ENCODE results near the gene THUMPD3. TPM values are rescaled to one million over a fixed set of nuclear protein-coding genes. Genes with fewer than 3 reads are reported as not detected.
A peak's percentile ranks its signal among the peaks of the same experiment; 100 is the strongest.

THUMPD3 gene
- total RNA-seq, 1 donor: 50.1 TPM

DNA sequence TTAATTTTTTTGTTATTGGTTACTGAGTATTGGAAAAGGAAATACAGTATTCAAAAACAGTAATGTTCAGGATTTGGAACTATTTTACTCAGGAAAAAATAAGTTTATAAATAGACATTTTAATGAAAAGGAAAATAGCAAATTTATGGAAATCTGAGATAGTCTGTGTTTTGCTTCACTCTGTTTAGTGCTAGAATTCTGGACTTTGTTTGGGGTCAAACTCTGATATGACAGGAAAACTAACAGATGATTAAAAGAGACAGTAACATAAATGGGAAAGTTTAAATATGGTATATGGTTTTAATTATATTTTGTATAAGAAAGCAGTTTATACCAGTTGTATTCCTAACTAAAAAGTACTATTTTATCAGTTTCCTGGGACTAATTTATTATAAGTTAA, 52.0 kb downstream of the THUMPD3 start:
- no peak overlapping the region for H3K4me3 ChIP-seq (ENCODE audit: low read depth, low read length)
- DNase-seq (ENCODE audit: low read depth): no peak
- TF ChIP-seq, protein P1, sequence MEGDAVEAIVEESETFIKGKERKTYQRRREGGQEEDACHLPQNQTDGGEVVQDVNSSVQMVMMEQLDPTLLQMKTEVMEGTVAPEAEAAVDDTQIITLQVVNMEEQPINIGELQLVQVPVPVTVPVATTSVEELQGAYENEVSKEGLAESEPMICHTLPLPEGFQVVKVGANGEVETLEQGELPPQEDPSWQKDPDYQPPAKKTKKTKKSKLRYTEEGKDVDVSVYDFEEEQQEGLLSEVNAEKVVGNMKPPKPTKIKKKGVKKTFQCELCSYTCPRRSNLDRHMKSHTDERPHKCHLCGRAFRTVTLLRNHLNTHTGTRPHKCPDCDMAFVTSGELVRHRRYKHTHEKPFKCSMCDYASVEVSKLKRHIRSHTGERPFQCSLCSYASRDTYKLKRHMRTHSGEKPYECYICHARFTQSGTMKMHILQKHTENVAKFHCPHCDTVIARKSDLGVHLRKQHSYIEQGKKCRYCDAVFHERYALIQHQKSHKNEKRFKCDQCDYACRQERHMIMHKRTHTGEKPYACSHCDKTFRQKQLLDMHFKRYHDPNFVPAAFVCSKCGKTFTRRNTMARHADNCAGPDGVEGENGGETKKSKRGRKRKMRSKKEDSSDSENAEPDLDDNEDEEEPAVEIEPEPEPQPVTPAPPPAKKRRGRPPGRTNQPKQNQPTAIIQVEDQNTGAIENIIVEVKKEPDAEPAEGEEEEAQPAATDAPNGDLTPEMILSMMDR (IDR thresholded peaks at IDR 0.05; ENCODE audit: insufficient read depth, low read depth, low read length): no peak

DNA sequence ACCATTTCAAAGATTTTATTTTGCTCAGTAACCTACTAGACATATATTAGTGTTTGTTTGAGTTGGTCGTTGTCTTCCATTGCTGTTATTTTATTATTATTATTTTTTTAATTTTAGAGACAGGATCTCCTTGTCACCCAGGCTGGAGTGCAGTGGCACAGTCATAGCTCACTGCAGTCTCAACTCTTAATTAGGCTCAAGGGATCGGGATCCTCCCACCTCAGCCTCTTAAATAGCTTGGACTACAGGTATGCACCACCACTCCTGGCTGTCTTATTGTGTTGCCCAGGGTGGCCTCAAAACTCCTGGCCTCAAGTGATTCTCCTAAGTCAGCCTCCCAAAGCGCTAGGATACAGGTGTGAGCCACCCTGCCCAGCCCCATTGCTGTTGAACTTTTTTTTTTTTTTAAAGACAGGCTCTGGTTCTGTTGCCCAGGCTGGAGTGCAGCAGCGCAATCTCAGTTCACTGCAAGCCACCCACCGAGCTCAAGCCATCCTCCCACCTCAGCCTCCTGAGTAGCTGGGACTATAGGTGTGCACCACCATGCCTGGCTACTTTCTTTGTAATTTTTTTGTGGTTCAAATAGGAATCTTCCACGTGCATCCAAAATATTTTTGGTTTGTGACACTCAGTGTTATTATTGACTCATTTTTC, 52.8 kb downstream of the THUMPD3 start:
- TF ChIP-seq, protein P1 (IDR thresholded peaks at IDR 0.05; ENCODE audit: insufficient read depth, low read depth, low read length): no peak
- DNase-seq (ENCODE audit: low read depth): no peak
- no peak overlapping the region for H3K4me3 ChIP-seq (ENCODE audit: low read depth, low read length)

DNA sequence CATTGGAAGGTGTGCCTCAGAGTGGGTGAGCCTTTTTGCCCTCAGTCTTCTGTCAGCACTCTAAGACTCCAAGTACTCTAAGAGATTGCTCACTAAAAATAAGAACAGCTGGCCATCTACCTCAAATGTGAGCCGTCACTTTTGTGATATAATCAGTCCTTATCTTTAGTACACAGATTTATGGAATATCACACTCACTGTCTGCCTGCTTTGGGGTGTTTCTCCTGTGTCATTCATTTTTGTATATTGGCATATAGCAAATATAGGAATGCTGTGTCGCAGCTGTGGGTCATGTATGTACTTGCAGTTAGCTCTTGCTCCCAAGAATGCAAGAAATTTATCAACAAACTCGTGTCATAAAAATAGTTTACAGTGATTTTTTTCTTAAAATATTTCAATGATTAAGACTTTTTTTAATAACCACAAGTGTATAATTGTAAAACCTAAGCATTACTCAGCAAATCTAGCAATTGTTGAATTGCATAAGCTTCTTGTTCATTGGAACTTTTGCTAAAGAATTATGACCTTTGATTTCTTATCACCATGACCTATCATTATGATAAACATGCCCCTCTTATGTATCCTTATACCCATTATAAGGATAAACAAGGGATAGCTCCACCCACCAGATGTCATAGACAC, 53.4 kb downstream of the THUMPD3 start:
- no peak overlapping the region for H3K4me3 ChIP-seq (ENCODE audit: low read depth, low read length)
- DNase-seq (ENCODE audit: low read depth): peak; percentile 66
- TF ChIP-seq, protein P1 (IDR thresholded peaks at IDR 0.05; ENCODE audit: insufficient read depth, low read depth, low read length): no peak

DNA sequence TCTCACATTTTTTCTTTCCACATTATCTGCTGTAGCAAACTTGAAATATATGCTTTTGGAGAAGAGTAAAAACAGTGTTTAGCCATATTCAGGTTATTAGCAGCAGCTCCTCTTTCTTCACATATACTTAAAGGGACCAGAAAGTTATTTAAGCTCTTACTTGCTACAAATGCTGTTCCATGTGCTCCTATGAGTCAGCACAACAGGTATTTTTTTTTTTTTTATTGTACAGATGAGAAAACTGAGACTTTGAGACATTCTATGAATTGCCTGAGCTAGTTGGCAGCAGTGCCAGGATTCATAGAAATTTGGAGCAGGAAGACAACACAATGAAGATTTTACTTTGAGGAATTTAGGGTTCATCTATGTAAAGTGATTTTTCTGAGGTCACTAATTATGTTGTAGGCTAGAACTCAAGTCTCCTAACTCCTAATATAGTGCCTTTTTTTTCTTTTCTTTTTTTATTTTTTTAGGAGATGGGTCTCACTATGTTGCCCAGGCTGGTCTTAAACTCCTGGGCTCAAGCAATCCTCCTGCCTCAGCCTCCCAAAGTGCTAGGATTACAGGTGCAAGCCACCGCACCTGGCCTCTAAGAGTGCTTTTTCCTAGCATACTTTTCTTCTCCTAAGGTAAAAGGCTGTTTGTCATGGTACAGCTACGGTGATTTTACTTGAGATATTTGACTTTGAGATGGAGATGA, 58.1 kb downstream of the THUMPD3 start:
- DNase-seq (ENCODE audit: low read depth): peak; percentile 30
- TF ChIP-seq, protein P1 (IDR thresholded peaks at IDR 0.05; ENCODE audit: insufficient read depth, low read depth, low read length): no peak
- no peak overlapping the region for H3K4me3 ChIP-seq (ENCODE audit: low read depth, low read length)

DNA sequence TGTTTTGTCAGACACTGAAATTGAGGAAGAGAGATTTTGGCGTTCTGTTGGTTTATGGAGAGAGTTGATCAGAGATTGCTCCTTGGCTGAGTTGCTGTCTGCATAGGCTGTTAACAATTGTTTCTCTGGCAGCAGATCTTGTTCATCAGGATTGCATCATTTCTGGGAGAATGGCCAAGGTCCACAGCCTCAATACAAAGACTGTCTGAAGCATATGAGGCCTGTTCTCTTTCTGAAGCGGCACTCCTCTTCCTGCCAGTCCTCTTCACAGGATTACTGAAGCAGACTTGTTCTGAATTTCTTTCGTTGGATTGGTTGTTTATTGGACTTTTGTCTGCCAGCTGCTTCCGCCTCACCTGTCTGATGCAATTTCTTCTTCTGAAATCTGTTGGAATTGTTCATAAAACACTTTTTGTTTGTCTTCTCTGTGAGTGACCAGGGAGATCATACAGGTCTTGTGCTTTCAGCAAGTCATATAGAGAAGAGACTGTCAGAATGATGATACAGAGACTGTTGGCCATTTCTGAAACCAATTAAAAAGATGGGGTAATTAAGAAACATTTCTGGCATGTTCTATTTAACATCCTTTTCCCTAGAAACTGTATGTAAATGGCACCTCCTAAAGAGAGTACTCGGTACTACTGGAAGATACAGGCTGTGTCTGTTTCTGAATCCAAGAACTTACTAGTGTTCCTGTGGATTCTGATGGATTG, 60.0 kb downstream of the THUMPD3 start:
- TF ChIP-seq, protein P1 (IDR thresholded peaks at IDR 0.05; ENCODE audit: insufficient read depth, low read depth, low read length): peak; percentile 77
- no peak overlapping the region for H3K4me3 ChIP-seq (ENCODE audit: low read depth, low read length)
- peak; percentile 98 for DNase-seq (ENCODE audit: low read depth)

DNA sequence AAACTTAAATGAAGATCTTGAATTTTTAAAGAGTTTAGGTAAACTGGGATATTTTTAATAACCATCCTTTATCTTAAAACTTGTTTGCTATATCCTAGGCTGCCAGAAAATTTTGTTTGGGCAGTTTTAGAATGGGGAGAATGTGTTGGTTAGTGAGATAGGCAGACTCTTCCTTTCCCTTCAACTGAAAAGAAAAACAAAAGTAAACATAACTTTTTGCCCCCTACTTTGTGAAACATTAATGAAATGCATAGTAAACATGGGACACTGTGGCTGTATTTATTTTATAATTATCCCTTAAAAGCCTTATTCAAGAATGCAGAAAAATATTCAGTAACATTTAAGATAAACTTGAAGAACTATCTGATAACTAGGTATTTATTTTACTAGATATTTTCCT, 65.6 kb downstream of the THUMPD3 start:
- no peak for DNase-seq (ENCODE audit: low read depth)
- no peak overlapping the region for H3K4me3 ChIP-seq (ENCODE audit: low read depth, low read length)
- TF ChIP-seq, protein P1 (IDR thresholded peaks at IDR 0.05; ENCODE audit: insufficient read depth, low read depth, low read length): no peak
